ENCODE results near the gene FBXW11.
A peak's percentile ranks its signal among the peaks of the same experiment; 100 is the strongest.

FBXW11 gene

DNA sequence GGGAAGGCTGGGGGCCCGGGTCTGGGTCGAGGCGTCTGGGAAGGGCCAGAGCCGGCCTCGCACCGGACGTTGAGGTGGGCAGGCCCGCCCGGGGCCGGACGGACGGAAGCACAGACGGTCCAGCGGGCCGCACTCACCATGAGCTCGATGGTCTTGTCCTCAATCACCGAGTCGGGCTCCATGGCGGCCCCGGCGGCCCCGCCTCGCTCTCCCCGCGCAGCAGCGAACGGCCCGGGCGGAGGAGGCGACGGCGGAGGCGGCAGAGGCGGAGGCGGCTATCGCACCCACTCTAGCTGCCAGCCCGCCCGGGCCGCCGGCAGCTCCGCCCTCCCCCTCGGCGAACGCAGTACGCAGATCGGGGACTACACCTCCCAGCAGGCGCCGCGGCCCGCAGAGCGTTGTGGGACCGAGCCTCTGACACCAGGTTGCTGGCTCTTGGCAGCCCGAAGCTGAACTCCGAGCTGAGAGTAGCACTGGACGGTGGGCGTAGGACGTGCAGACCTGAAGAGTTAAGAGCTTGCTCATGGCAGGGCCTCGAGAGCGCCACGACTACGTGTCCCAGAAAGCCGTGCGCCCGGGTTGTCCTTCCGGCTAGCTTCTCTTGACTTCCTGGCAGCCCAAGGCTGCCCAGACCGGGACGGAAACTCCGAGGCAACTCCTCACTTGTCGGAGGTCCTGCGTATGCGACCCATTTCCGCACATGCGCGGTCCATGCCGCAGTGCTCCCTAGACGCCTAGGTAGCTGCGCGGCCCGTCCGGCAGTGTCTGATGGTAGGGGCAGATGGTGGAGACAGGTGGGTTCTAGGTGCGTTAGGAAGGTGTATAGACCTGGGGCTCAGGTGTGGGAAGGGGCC, at the start of gene FBXW11:
Gene FBXW11 (minus strand): TSS at position 318 of the 854 bp plus-strand sequence. CDS start 136 bp downstream, at position 182.
- peak; percentile 90 for DNase-seq (ENCODE audit: low read depth, low spot score)

DNA sequence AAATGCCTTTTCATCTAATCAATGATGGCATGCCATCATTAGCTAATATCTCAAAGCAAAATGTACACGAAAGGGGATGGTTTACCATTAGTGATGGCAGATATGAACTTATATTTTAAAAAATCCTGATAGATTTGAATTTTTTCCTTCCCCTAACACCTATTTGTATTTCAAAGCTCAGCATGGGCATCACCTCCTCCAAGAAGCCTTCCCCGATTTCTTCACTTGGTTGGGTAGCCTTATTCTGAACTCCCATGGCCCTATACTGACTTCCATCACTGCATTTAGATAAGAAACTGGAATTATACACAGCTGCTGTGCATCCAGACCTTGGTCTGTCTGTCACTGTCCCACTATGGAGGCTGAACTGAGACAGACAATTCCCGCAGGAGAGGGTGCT, 49.6 kb upstream of the FBXW11 start:
- DNase-seq (ENCODE audit: low read depth, low spot score) = no peak

- no peak for DNase-seq (ENCODE audit: low read depth, low spot score)
These were observed 49.0 kb upstream of the FBXW11 start for GRCh38 chr5:172055421-172055820.

DNA sequence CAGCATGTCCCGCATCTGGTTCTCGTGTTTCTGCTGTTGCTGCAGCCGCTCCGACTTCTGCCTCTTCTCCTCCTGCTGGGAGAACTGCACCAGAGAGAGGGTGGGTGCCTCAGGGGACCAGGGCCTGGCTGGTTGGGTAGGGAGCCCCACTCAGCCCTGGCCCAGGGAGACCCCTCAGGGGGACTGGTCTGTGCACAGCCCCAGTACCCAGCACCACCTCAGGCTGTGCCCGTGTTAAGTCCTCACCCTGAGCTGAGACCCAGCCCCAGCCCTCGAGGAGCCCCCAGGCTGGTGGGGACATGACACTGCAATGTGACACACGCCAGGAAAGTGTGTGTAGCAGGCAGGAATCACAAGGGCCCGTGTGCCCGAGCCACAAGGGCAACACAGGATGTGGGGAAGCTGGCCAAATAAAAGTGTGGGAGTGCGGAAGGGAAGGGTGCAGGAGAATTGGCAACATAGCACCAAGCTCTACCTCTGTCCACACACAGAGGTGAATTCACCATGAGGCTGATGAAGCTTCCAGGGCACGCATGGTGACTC, 48.2 kb upstream of the FBXW11 start:
- DNase-seq (ENCODE audit: low read depth, low spot score) = no peak

DNA sequence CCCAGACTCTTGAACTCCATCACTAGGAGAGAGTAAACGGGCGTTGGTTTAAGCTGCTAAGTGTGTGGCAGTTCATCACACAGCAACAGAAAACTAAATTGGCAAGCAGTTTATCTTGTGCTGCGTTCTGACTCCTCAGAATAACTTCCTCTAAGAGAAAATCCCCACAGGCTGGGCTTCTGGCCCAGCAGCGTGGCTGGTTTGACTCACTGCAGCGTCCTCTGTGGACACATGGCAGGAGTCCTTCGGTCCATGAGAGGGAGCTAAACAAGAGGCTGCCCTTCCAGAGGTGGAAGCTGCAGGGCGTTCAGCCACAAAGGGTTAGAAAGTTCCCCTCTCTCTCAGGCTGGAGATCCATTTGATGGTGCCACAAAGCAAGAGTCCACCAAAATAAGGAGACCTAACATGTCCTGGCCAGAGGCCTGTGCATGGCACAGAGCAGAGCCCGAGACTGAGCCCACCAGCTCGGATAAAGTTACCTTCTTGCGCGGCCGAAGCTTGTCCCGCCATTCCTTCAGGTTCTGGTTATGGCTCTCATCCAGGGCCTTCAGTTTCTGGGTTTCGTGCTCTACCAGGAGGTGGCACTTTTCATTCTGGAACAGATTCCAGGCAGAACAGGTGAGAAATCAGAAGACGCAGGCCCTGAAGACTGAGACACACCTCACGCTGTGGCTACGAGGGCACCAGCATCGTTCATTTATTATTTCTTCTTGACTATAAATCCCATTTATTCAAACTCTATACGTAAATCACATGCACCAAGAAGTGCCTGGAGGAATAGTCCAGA, 46.2 kb upstream of the FBXW11 start:
- DNase-seq (ENCODE audit: low read depth, low spot score) = no peak

- DNase-seq (ENCODE audit: low read depth, low spot score) = no peak
These were observed 45.4 kb upstream of the FBXW11 start for GRCh38 chr5:172051643-172052339.

DNA sequence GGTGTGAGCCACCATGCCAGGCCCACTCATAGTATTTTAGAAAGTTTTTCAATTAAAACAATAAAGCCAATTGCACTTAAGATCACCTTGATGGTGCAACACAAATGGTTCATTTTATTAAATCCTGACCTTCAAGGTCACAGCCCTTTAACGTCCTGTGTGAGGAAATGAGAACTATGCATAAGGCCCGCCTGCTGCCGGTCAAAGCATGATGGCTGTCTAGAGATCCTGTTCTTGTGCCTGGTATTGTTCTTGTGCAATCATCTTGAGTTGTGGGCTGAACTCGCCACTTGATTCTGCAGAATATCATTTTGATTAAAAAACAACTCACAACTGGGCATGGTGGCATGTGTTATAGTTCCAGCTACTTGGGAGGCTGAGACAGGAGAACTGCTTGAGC, 43.6 kb upstream of the FBXW11 start:
- no peak for DNase-seq (ENCODE audit: low read depth, low spot score)

- DNase-seq (ENCODE audit: low read depth, low spot score) = no peak
These were observed 42.9 kb upstream of the FBXW11 start for GRCh38 chr5:172049226-172049796.

DNA sequence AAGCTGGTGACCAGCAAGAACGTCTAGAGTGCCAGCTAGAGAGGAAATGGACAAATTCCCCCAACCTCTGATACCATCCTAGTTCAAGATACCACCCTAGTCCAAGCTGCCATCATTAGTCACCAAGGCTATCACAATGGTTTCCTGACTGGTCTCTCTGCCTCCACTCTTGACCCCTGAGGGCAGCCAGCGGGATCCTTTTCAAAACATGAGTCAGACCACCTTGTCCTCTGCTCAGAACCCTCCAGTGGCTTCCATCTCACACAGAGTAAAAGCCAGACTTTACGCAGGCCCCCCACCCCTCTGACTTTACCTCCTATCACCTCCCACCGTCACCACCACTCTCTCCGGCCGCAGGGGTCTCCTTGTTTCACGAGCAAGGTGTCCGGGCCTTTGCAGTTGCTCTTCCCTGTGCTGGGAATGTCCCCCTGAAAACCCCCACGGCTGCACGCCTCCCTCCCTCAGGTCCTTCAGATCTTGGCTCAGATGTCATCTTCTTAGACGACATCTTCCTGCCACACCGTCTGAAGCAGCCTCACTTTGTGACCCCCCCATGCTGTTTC, 42.2 kb upstream of the FBXW11 start:
- DNase-seq (ENCODE audit: low read depth, low spot score) = no peak

DNA sequence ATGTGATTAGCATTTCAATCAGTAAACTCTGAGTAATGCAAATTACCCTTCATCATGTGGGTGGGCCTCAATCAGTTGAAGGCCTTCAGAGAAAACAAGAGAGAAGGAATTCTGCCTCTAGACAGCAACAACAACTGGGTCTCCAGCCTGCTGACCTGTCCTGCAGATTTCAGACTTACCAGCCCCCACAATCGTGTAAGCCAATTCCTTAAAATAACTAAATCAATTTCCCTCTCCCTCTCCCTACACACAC, 41.7 kb upstream of the FBXW11 start:
- DNase-seq (ENCODE audit: low read depth, low spot score) = no peak

DNA sequence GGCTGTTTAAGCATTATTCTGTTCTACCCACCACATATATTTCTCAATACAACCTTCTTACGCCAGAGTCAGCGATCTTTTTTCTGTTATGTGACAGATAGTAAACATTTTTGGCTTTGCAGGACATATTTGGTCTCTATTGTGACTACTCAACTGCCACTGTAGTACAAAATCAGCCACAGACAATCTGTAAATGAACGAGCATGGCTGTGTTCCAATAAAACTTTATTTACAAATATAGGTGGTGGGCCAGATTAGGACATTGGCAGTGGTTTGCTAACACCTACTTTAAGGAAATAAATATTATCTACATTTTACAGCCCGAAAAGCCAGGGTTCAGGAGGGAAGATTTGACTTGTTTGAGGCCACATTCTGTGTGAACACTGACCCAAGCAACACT, 40.2 kb upstream of the FBXW11 start:
- DNase-seq (ENCODE audit: low read depth, low spot score) = no peak

GRCh38 chr5:172045315-172045632, 38.8 kb upstream of the FBXW11 start:
- DNase-seq (ENCODE audit: low read depth, low spot score) = no peak

DNA sequence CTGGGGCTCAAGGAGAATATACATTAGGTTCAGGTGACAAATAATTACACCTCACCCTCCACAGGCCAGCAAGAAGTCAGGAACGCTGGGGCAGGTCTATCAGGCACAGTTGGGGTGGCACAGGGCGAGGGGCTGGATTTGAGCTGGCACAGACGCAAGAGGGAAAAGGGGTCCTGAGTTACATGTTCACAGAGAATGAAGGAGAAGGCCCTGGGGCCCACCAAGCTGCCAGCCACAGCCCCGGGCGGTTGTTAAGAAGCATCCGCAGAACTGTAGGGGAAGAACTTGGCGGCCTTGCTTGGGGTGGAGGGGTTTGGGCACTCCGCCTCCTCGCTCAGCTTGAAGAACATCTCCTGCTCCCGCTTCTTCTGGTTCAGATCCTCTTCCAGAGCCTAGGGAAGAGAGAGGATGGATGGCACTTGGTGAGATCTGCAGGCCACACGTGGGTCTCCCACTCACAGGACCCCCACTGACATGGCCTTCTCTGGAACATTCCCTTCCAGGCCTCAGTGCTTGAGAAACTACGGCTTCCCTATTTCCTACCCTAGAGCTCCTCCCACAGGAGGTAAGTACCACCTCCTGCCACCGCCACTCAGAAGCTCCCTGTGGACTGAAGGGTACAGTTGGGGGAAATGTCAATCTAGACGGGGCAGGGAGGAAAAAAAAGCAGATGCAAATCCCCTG, 38.3 kb upstream of the FBXW11 start:
- no peak for DNase-seq (ENCODE audit: low read depth, low spot score)

DNA sequence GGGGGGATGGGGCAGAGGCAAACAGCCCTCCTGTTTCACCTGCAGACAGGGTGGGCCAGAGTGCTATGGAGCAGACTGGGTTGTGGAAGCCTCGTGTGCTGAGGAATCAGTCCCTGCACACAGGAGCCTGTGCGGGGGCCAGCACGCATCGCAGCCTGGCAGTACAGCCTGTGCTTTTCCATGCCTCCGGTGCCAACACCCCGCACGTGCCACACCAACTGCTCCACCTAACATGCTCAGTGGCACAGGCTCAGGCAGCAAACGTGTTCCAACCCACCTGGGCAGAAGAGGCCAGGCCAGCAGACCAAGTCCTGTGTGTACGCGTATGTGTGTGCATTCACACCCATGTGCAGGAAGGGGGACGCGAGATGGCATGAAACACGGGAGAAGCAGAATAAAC, 37.4 kb upstream of the FBXW11 start:
- DNase-seq (ENCODE audit: low read depth, low spot score) = no peak

DNA sequence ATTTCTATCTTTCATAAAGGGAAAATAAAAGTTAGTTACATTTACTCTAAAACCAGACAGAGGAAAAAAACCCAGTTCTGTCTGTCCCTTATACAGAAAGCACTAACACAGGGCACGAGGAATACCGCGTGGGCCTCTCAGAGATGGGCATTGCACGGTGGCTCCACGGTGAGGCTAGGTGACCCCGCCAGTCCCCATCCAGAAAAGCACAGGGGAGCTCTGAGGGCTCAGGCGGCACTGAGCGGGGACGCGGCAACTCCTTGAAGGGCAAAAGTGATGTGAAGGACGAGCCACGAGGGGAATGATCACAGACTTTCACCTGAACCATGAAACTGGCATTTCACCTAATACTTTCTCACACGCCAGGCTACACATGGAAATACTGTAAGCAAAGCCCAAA, 35.7 kb upstream of the FBXW11 start:
- DNase-seq (ENCODE audit: low read depth, low spot score) = no peak

DNA sequence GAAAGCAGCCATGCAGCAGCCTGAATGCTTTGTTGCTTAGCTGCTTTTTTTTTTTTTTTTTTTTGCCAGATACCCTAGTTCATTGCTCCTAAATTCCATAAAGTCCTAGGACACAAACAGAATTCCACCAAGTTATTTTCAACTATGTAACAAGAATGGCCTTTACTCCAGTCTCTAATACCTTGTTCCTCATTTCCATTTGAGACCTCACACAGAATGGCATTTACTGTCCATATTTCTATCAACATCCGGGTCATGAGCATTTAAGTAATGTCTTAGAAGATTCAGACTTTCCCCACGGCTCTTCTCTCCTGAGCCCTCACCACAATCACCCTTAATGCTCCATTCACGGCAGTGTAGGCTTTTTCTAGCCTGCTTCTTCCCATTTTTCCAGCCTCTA, 31.7 kb upstream of the FBXW11 start:
- no peak for DNase-seq (ENCODE audit: low read depth, low spot score)

- no peak for DNase-seq (ENCODE audit: low read depth, low spot score)
These were observed 28.6 kb upstream of the FBXW11 start for GRCh38 chr5:172035049-172035448.

DNA sequence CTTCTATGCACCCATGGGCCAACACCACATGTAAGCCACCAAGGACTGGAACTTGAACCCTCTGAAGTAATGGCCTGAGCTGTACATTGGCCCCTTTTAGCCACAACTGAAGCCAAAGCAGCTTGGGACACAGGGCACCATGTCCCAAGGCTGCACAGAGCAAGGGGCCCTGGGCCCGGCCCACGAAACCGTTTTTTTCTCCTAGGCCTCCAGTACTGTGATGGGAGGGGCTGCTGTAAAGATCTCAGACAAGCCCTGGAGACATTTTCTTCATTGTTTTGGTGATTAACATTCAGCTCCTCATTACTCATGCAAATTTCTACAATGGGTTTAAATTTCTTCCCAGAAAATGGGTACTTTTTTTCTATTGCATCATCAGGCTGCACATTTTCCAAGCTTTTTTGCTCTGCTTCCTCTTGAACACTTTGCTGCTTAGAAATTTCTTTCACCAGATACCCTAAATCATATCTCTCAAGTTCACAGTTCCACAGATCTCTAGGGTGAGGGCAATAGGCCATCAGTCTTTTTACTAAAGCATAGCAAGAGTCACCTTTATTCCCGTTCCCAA, 25.5 kb upstream of the FBXW11 start:
- DNase-seq (ENCODE audit: low read depth, low spot score) = no peak

DNA sequence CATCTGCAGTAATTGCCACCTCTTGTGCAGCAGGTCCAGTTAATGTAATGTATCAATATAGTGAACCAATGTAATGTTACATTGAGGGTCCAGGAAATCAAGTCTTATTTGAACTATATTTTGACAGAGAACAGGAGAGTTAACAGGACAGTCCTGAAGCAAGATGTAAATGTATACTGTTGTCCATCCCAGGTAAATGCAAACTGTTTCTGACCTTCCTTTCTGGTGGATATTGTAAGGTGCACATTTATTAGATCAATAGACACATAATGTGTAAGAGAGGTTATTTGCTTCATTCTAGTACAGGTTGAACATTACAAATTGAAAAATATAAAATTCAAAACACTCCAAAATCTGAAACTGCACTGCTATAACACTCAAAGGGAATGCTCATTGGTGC, 23.4 kb upstream of the FBXW11 start:
- no peak for DNase-seq (ENCODE audit: low read depth, low spot score)

DNA sequence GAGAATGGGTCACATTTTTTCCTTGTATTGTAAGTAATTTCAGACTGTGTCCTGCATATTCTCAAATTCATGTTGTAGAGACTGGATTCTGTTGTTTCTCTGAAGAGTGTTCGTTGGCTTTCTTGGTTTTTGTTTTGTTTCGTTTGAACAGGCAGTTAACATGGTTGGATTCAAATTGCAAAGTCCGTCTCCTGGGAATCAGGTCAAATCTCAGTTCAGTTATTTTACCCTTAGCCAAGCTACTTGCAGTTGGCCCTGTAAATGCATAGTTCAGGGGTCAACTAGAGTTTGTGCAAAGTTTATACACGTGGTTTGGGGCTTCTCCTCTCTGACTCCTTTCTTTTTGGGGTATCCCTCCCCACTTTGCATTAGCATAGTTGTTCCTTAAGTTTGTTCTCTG, 21.7 kb upstream of the FBXW11 start:
- DNase-seq (ENCODE audit: low read depth, low spot score) = no peak

Measured in activated CD4-positive, CD25-positive, alpha-beta regulatory T cell treated with anti-CD3 and anti-CD28 coated beads, Interleukin-2, amount 50 U/mL, for 16 hours (primary cell).